Natural killer cell (primary cell): ENCODE results near the gene RSPRY1. TPM values are rescaled to one million over a fixed set of nuclear protein-coding genes. Genes with fewer than 3 reads are reported as not detected.

Experiments
- ATAC-seq, 3 donors: fragments of 150-1000 bp in 2 of 3; fragments of 200-7000 bp in 1 of 3; cut with Tn5 transposase; 1 replicate in 1 of 3; 2 replicates in 2 of 3; pipeline ENCODE4 v1.10.0; 2021; ENCODE audit warnings: mild to moderate bottlenecking in 2 of 3, moderate library complexity in 2 of 3
- DNase-seq, 2 donors: peaks; one replicate each; pipeline versions ENCODE4 v3.0.0 to v3.0.0-alpha.2; 2013 to 2021; ENCODE audit warnings: mixed read lengths in 1 of 2
- H3K27ac ChIP-seq: one replicate; pipeline ENCODE4 v1.5.1; 2013; ENCODE audit warnings: mild to moderate bottlenecking, low read length
- H3K27me3 ChIP-seq: one replicate; pipeline ENCODE4 v1.6.1; 2013; ENCODE audit warnings: low read length; ENCODE audit not compliant: control insufficient read depth, insufficient read depth
- H3K36me3 ChIP-seq: one replicate; pipeline ENCODE4 v1.6.1; 2013; ENCODE audit warnings: low read length; ENCODE audit not compliant: control insufficient read depth, insufficient read depth
- H3K4me1 ChIP-seq: one replicate; pipeline ENCODE4 v1.6.1; 2013; ENCODE audit warnings: low read length; ENCODE audit not compliant: control insufficient read depth, insufficient read depth
- H3K4me3 ChIP-seq: one replicate; pipeline ENCODE4 v1.5.1; 2013; ENCODE audit warnings: low read length
- H3K9me3 ChIP-seq: one replicate; pipeline ENCODE4 v1.6.1; 2013; ENCODE audit warnings: low read length; ENCODE audit not compliant: control insufficient read depth, insufficient read depth
- H3K27ac Mint-ChIP-seq, 2 donors: one replicate each; pipeline ENCODE4 v1.8.0; 2022; ENCODE audit warnings: mild to moderate bottlenecking in 2 of 2, mixed read lengths in 2 of 2, moderate library complexity in 1 of 2
- H3K27me3 Mint-ChIP-seq, 2 donors: one replicate each; pipeline ENCODE4 v1.8.0; 2022; ENCODE audit warnings: low read depth in 2 of 2, mixed read lengths in 2 of 2
- H3K36me3 Mint-ChIP-seq: one replicate; pipeline ENCODE4 v1.8.0; 2022; ENCODE audit warnings: mixed read lengths
- H3K4me1 Mint-ChIP-seq, 2 donors: one replicate each; pipeline ENCODE4 v1.8.0; 2022; ENCODE audit warnings: mixed read lengths in 2 of 2
- H3K4me3 Mint-ChIP-seq: one replicate; pipeline ENCODE4 v1.8.0; 2022; ENCODE audit warnings: mild to moderate bottlenecking, moderate library complexity, mixed read lengths
- H3K9me3 Mint-ChIP-seq, 2 donors: one replicate each; pipeline ENCODE4 v1.8.0; 2022; ENCODE audit warnings: mixed read lengths in 2 of 2
- WGBS: methylation state at CpG from one replicate; pipeline ENCODE4 v1.1.7; 2013; ENCODE audit warnings: missing lambda C conversion rate; ENCODE audit not compliant: insufficient coverage; 5-methylcytosine and 5-hydroxymethylcytosine counted together
- intact Hi-C: fragments of 100-400 bp; cut with micrococcal nuclease; formaldehyde crosslinking; loops from one replicate; pipeline ENCODE4 v1.14.2; 2022
- total RNA-seq, 4 donors: library from RNA; stranded (reverse); fragments of 120-200 nt in 1 of 4; gene quantifications; one replicate each; pipeline versions ENCODE4 v1.2.3 to v1.2.4, GENCODE V29; 2013 to 2022
- TF ChIP-seq, protein P1 (sequence below): fragments of 200-600 bp; IDR thresholded peaks from one replicate; pipeline ENCODE4 v1.8.0; 2022; ENCODE audit warnings: antibody characterized with exemption

RSPRY1 gene
- total RNA-seq, 3 donors from 2014 or later (not counting 1 experiment from before 2014, with no cell fraction given), result 22.6 to 26.6 (median 23.4) TPM

DNA sequence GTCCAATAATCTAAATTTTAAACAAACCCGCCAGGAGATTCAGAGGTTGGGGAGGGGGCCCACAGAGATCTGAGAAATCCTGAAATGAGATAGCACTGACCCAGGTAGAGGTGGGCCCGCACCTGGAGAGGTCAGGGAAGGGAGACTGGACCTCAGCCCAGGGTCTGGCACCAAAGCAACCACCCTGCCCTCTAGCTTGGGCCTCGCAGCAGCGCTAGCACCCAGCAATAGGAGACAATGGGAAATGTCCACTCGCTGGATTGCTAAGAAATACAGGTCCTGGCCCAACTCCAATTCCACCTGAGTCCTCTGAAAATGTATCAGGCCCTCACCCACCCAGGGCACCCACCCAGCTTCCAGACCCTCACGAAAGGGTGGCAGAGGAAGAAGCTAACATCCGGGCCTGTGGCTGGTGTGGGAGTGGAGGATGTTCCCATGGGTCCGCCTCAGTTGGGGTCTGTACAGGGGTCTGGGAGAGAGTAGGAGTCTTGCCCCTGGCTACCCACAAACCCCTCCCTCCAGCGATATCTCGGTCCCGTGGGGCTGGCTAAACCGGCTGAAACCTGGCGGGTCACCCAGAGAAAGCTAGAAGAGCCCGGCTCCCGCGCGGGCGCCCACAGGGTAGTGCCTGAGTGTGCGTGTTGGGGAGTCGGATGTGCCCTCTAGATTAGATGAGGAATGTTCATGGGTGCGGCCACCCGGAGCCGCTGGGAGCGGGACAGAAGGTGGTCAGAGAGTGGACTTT lies 97.3 kb downstream of the RSPRY1 start:
- H3K27me3 Mint-ChIP-seq, result peaks cover 31 to 32% of the 10 kb centered on the region in 2 donors
- 79% methylated on average over 21 of the region's 24 CpGs for WGBS
- intact Hi-C loops, result no loop called here

DNA sequence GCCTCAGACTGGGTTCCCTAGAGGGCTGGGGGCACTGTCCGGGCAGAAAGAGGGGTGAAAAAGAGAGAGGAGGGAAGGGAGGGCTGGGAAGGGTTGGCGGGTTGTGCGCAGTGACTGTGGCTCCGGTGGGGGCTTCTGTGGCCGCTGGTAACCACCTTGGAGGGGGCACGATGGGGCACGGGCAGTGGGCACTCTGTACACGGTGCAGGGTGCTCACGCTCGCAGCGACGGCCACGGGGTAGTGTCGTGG lies 97.8 kb downstream of the RSPRY1 start:
- peaks cover 9 to 15% of the 10 kb centered on the region in 2 donors for H3K4me1 Mint-ChIP-seq

More for the DNA sequence above, 97.3 kb downstream of the RSPRY1 start:
- Mint-ChIP-seq H3K9me3 (no peaks in the 10 kb centered on the region), H3K4me3 (peak overlapping the region; percentile 82), H3K27ac (no peak overlapping the region), H3K4me1 (peaks cover 9 to 15% of the 10 kb centered on the region in 2 donors), H3K36me3 (no peaks in the 10 kb centered on the region)
- no peak for DNase-seq
- TF ChIP-seq, protein P1, sequence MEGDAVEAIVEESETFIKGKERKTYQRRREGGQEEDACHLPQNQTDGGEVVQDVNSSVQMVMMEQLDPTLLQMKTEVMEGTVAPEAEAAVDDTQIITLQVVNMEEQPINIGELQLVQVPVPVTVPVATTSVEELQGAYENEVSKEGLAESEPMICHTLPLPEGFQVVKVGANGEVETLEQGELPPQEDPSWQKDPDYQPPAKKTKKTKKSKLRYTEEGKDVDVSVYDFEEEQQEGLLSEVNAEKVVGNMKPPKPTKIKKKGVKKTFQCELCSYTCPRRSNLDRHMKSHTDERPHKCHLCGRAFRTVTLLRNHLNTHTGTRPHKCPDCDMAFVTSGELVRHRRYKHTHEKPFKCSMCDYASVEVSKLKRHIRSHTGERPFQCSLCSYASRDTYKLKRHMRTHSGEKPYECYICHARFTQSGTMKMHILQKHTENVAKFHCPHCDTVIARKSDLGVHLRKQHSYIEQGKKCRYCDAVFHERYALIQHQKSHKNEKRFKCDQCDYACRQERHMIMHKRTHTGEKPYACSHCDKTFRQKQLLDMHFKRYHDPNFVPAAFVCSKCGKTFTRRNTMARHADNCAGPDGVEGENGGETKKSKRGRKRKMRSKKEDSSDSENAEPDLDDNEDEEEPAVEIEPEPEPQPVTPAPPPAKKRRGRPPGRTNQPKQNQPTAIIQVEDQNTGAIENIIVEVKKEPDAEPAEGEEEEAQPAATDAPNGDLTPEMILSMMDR, result no peak
- no peak for ATAC-seq
- Histone ChIP-seq H3K9me3 (no peaks in the 10 kb centered on the region), H3K4me1 (peaks cover 13% of the 10 kb centered on the region), H3K27ac (no peak overlapping the region), H3K27me3 (peaks cover 18% of the 10 kb centered on the region), H3K36me3 (no peaks in the 10 kb centered on the region), H3K4me3 (no peak overlapping the region)

DNA sequence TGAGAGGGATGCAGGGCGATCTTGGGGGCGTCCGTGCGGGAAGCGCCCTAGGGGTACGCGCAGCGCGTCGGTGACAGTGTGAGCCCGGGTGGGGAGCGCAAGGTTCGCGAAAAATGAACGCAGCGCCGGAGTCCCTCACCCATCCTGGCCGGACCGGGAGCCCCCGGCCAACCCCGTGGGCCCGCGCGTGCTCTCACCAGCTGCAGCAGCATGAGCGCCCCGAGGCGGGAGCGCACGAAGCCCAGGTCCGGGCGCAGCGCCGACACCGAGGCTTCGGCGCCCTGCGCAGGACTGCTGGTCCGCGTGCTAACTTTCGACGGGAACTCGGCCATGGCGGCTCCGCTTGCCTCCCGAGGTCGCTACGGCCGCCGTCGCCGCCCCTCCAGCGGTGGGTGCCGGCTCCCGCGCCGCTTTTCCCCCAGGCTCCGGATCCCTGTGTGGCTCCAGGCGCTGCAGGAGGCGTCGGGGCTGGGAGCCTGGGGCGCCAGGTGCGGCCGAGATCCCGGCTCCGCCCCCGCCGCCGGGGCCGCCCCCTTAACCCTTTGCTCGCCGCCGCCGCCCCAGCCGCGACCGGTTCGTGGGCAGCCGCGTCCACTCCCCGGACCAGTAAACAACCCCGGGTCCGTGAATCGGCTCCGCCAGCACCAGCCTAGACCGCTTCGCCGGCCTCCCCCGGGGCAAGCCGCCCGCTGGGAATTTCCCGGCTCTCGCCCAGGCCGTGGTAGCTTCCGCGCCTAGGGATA lies 98.3 kb downstream of the RSPRY1 start, which contains the start of gene PLLP:
PLLP (minus strand) TSS at position 464 of the 743 bp plus-strand sequence; CDS start at position 332, 132 bp downstream.
- no peak within 1 kb of the TSS for H3K27ac ChIP-seq

More for the DNA sequence above, 97.8 kb downstream of the RSPRY1 start:
- H3K27ac Mint-ChIP-seq, result no peak overlapping the region
- Histone ChIP-seq H3K27me3 (peaks cover 18% of the 10 kb centered on the region), H3K27ac (no peak overlapping the region), H3K9me3 (no peaks in the 10 kb centered on the region), H3K4me3 (no peak overlapping the region), H3K36me3 (no peaks in the 10 kb centered on the region), H3K4me1 (peaks cover 13% of the 10 kb centered on the region)
- peaks cover 31 to 32% of the 10 kb centered on the region in 2 donors for H3K27me3 Mint-ChIP-seq
- H3K9me3 Mint-ChIP-seq, result no peaks in the 10 kb centered on the region
- TF ChIP-seq, protein P1, result no peak
- no peak for DNase-seq
- peak overlapping the region; percentile 82 for H3K4me3 Mint-ChIP-seq
- intact Hi-C loops, result no loop called here
- ATAC-seq, result no peak
- no peaks in the 10 kb centered on the region for H3K36me3 Mint-ChIP-seq
- WGBS, result 19% methylated on average over 14 of the region's 14 CpGs

More for the DNA sequence above, 98.3 kb downstream of the RSPRY1 start, which contains the start of gene PLLP:
- Mint-ChIP-seq H3K27me3 (peaks cover 31 to 32% of the 10 kb centered on the region in 2 donors), H3K9me3 (no peaks in the 10 kb centered on the region), H3K4me1 (peaks cover 9 to 15% of the 10 kb centered on the region in 2 donors), H3K4me3 (peak within 1 kb of the TSS; percentile 82), H3K36me3 (no peaks in the 10 kb centered on the region), H3K27ac (no peak within 1 kb of the TSS)
- Histone ChIP-seq H3K4me3 (peak within 1 kb of the TSS; percentile 27), H3K27me3 (peaks cover 18% of the 10 kb centered on the region), H3K9me3 (no peaks in the 10 kb centered on the region), H3K4me1 (peaks cover 13% of the 10 kb centered on the region), H3K36me3 (no peaks in the 10 kb centered on the region)
- DNase-seq, result peak; percentile 24 to 66
- WGBS, result 4% methylated on average over 95 of the region's 95 CpGs
- ATAC-seq, result peak; percentile 63 to 80 (median 73)
- TF ChIP-seq, protein P1, result no peak
- intact Hi-C loops, result no loop called here
